Measurements from ENCODE around the gene RAB20. TPM values are rescaled to one million over a fixed set of nuclear protein-coding genes. Genes with fewer than 3 reads are reported as not detected.

Gene RAB20
- total and polyA plus RNA-seq, 9 of the 15 experiments (the other 6 are each of a cell fraction or from before 2014, with no cell fraction given), result 0.62 to 9.2 (median 5.4) TPM

- Histone ChIP-seq H3K9me3 (replicated peaks; ENCODE audit: control insufficient read depth, insufficient read depth, low read depth, low read length) (no peaks in the 10 kb centered on the region), H3K9me1 (ENCODE audit: control insufficient read depth, insufficient read depth, low read length) (no peaks in the 10 kb centered on the region), H2AFZ (ENCODE audit: low read depth, low read length) (peak overlapping the region; percentile 83), H3K27me3 (ENCODE audit: control insufficient read depth in 2 of 2, insufficient read depth in 2 of 2, low read length in 2 of 2) (no peaks in the 10 kb centered on the region), H3K9ac (ENCODE audit: insufficient read depth in 1 of 2, low read depth in 2 of 2, low read length in 2 of 2) (no peak overlapping the region), H3K4me3 (no peak overlapping the region), H4K20me1 (replicated peaks; ENCODE audit: control insufficient read depth, insufficient read depth, low read length) (no peaks in the 10 kb centered on the region), H3K4me1 (replicated peaks in 1 of 2; ENCODE audit: control insufficient read depth in 2 of 2, insufficient read depth in 2 of 2, low read length in 2 of 2) (peaks cover 7% of the 10 kb centered on the region in 2 experiments; a peak in 4 of 5 replicates), H3K4me2 (ENCODE audit: insufficient read depth, low read length) (no peak overlapping the region), H3K36me3 (ENCODE audit: control insufficient read depth, insufficient read depth, low read length) (no peaks in the 10 kb centered on the region), H3K79me2 (ENCODE audit: control insufficient read depth, insufficient read depth, low read length) (no peaks in the 10 kb centered on the region), H3K27ac (ENCODE audit: extremely low read depth, low read depth, low read length) (no peak overlapping the region)
- ATAC-seq, result peak; percentile 96
- ChIA-PET CTCF (ENCODE audit: low intra/inter-chr PET ratio) (interaction anchor here (0.7 to 2.0 kb wide), 2 partner anchors 30 to 226 kb away, joined by 3 to 11 read pairs; no protein-coding TSS in a partner anchor), POLR2A (interaction anchor here (1.0 to 1.1 kb wide), 2 partner anchors 10 to 122 kb away, joined by 3 read pairs; no protein-coding TSS in a partner anchor)
- DNase-seq (ENCODE audit: extremely low read depth in 1 of 4, low spot score in 3 of 4), result peak; percentile 32 to 77 (median 52)
- in situ Hi-C loops (cut with MboI) (loop anchor here (10.0 kb wide), 1 partner anchor 231 kb away; no protein-coding TSS in a partner anchor), intact Hi-C loops (cut with micrococcal nuclease) (loop anchor here (1.0 to 10.0 kb wide), 5 partner anchors 119 to 451 kb away; partner anchors contain the start of genes ANKRD10 and ING1)
- WGBS (ENCODE audit: insufficient coverage, low coverage, missing lambda C conversion rate), result 20% methylated on average over 6 of the region's 6 CpGs
- no TSS peak for BruUV-seq (replicated peaks)
- peak; percentile 93 for FAIRE-seq
- TF ChIP-seq EP300 (IDR thresholded peaks at IDR 0.05; ENCODE audit: low read length), result 0 out of 2 replicates have a peak, but pooled peaks have one; percentile 6
- 0 out of 2 replicates have a peak, but pooled peaks have one; percentile 22 for TF ChIP-seq CEBPB (tag; IDR thresholded peaks at IDR 0.05)
- no peak for TF ChIP-seq ZBTB2 (IDR thresholded peaks at IDR 0.05)
- TF ChIP-seq SMC3 (conservative IDR thresholded peaks at IDR 0.05; ENCODE audit: insufficient read depth, low read depth, low read length), result peak; percentile 43; the same call in 1 of the 2 replicates
- TF ChIP-seq DEAF1 (CRISPR knock-in tag; IDR thresholded peaks at IDR 0.05), result peak; percentile 46; the same call in 1 of the 2 replicates
- TF ChIP-seq CTCF (IDR thresholded peaks at IDR 0.05 in 2 of 3, conservative IDR thresholded peaks at IDR 0.05 in 1 of 3; ENCODE audit: insufficient read depth in 2 of 3, low read depth in 1 of 3, low read length in 3 of 3), result peak; percentile 45 to 72 (median 52); a peak in 5 of 6 replicates
- TF ChIP-seq NFIC (IDR thresholded peaks at IDR 0.05), result no peak
- TF ChIP-seq VEZF1 (CRISPR knock-in tag; IDR thresholded peaks at IDR 0.05), result peak; percentile 19; the same call in 1 of the 2 replicates
- peak; percentile 79 for TF ChIP-seq RAD21 (CRISPR knock-in tag; conservative IDR thresholded peaks at IDR 0.05 in 1 of 2, IDR thresholded peaks at IDR 0.05 in 1 of 2)
- no peak for TF ChIP-seq CEBPG (CRISPR knock-in tag; IDR thresholded peaks at IDR 0.05)
- peak in 1 of 2 experiments; percentile 23; a peak in 1 of 4 replicates for TF ChIP-seq CEBPG (tag; conservative IDR thresholded peaks at IDR 0.05 in 1 of 2, IDR thresholded peaks at IDR 0.05 in 1 of 2)
Measured at GRCh38 chr13:110593430-110594130, 32.1 kb upstream of the RAB20 start.
